GM21447 (cell line): ENCODE measurements around the gene TRIP4.
"Not testable (repeated sequence)": the region's sequence is repeated elsewhere in the genome, so short reads cannot be mapped to it uniquely, and the experiment has no call there.

Experiments
- ATAC-seq: cut with Tn5 transposase; IDR thresholded peaks from one replicate; pipeline ENCODE4 v1.9.1; 2021; ENCODE audit not compliant: unreplicated experiment

TRIP4 gene

GRCh38 chr15:64387562-64388168, at the start of gene TRIP4:
Gene TRIP4 (plus strand): TSS chr15:64387836. CDS start chr15:64387864, 28 bp downstream.
- ATAC-seq, result peak; percentile 95

- no peak for ATAC-seq
These were observed 47.3 kb upstream of the TRIP4 start for GRCh38 chr15:64340355-64340754.

- no peak for ATAC-seq
These were observed 45.7 kb upstream of the TRIP4 start for GRCh38 chr15:64341961-64342360.

GRCh38 chr15:64343222-64343621, 44.4 kb upstream of the TRIP4 start:
- ATAC-seq, result no peak

- ATAC-seq, result no peak
These were observed 43.8 kb upstream of the TRIP4 start for GRCh38 chr15:64343841-64344240.

- ATAC-seq, result no peak
These were observed 42.9 kb upstream of the TRIP4 start for GRCh38 chr15:64344651-64345294.

GRCh38 chr15:64346242-64346641, 41.4 kb upstream of the TRIP4 start:
- not testable (repeated sequence) for ATAC-seq

GRCh38 chr15:64348455-64348854, 39.2 kb upstream of the TRIP4 start:
- no peak for ATAC-seq

- ATAC-seq, result no peak
These were observed 38.3 kb upstream of the TRIP4 start for GRCh38 chr15:64349375-64349774.

GRCh38 chr15:64351265-64351664, 36.4 kb upstream of the TRIP4 start:
- ATAC-seq, result no peak

- ATAC-seq, result no peak
These were observed 32.8 kb upstream of the TRIP4 start for GRCh38 chr15:64354688-64355344.

- peak; percentile 17 for ATAC-seq
These were observed 32.2 kb upstream of the TRIP4 start for GRCh38 chr15:64355348-64355943.

- peak; percentile 98 for ATAC-seq
These were observed 31.5 kb upstream of the TRIP4 start, which contains the start of gene CSNK1G1 for GRCh38 chr15:64355944-64356709. Gene CSNK1G1 (minus strand): TSS chr15:64356173. CDS start chr15:64300499, 55,674 bp downstream.

- ATAC-seq, result no peak
These were observed 31.0 kb upstream of the TRIP4 start for GRCh38 chr15:64356710-64357040.

- ATAC-seq, result no peak
These were observed 26.4 kb upstream of the TRIP4 start for GRCh38 chr15:64361259-64361658.

GRCh38 chr15:64369078-64369607, 18.5 kb upstream of the TRIP4 start:
- ATAC-seq, result no peak

- ATAC-seq, result not testable (repeated sequence)
These were observed 16.3 kb upstream of the TRIP4 start for GRCh38 chr15:64371383-64371782.

GRCh38 chr15:64373360-64373759, 14.3 kb upstream of the TRIP4 start:
- ATAC-seq, result no peak

- no peak for ATAC-seq
These were observed 8.2 kb upstream of the TRIP4 start for GRCh38 chr15:64379216-64379960.
